GM12878 (cell line): ENCODE data around the gene AHR. TPM values are rescaled to one million over a fixed set of nuclear protein-coding genes. Genes with fewer than 3 reads are reported as not detected.

Source experiments
- ATAC-seq: fragments of 200-7000 bp; cut with Tn5 transposase; 3 replicates; pipeline ENCODE4 v1.9.1; 2020; ENCODE audit warnings: mild to moderate bottlenecking, moderate library complexity
- BruUV-seq: library from RNA; stranded (reverse); fragments of 400-500 nt; replicated peaks from 2 replicates; lab custom pipeline; 2021; lab: Mats Ljungman, UMichigan
- CTCF ChIA-PET: fragments of 300-600 bp; sonication (Branson Sonifier 250); formaldehyde crosslinking; extraction: SDS; loops from one replicate; lab custom pipeline; 2021; ENCODE audit warnings: inconsistent platforms; lab: Yijun Ruan, JAX
- POLR2A ChIA-PET: fragments of 350-600 bp; formaldehyde crosslinking; extraction: SDS; loops from one replicate; lab custom pipeline; 2021; ENCODE audit warnings: inconsistent platforms; lab: Charles Lee
- RAD21 ChIA-PET: fragments of 300-600 bp; sonication (Branson Sonifier 250); formaldehyde crosslinking; loops from one replicate; lab custom pipeline; 2023; ENCODE audit warnings: antibody characterized with exemption; ENCODE audit not compliant: unreplicated experiment; lab: Charles Lee
- SMC1A ChIA-PET: fragments of 300-600 bp; sonication (Branson Sonifier 250); formaldehyde crosslinking; loops from one replicate; lab custom pipeline; 2023; ENCODE audit not compliant: unreplicated experiment, uncharacterized antibody; lab: Charles Lee
- DNase-seq: peaks from one replicate; pipeline ENCODE4 v3.0.0-alpha.2; 2011; ENCODE audit warnings: low read depth, low spot score
- FAIRE-seq: peaks from 3 replicates; lab custom pipeline; 2011; peaks lifted over from hg19 to GRCh38; lab: Jason Lieb, UNC
- H2AFZ ChIP-seq: 2 replicates; pipeline ENCODE4 v1.6.0; 2011; ENCODE audit warnings: low read depth, low read length, control low read depth; ENCODE audit not compliant: control insufficient read depth
- H3K27ac ChIP-seq: 2 replicates; pipeline ENCODE4 v1.5.1; 2011; ENCODE audit warnings: control low read depth; ENCODE audit not compliant: control insufficient read depth, insufficient read depth
- H3K27me3 ChIP-seq, 2 experiments: replicated peaks in 1 of 2; 2 replicates each; pipeline versions ENCODE4 v1.6.0 to v1.6.1; 2011; ENCODE audit warnings: low read length in 1 of 2; ENCODE audit not compliant: control insufficient read depth in 2 of 2, insufficient read depth in 2 of 2
- H3K36me3 ChIP-seq, 2 experiments: 2 replicates each; pipeline ENCODE4 v1.5.1; 2011; ENCODE audit warnings: low read length in 1 of 2; ENCODE audit not compliant: control insufficient read depth in 2 of 2, insufficient read depth in 2 of 2
- H3K4me1 ChIP-seq: 2 replicates; pipeline ENCODE4 v1.6.1; 2011; ENCODE audit warnings: mild to moderate bottlenecking, low read length, moderate library complexity, mixed read lengths; ENCODE audit not compliant: control insufficient read depth, insufficient read depth
- H3K4me2 ChIP-seq: 2 replicates; pipeline ENCODE4 v1.6.0; 2011; ENCODE audit warnings: control low read depth; ENCODE audit not compliant: control insufficient read depth, insufficient read depth
- H3K4me3 ChIP-seq: fragments of 200-600 bp; sonication (generic); 2 replicates; pipeline ENCODE4 v1.5.1; 2016
- H3K79me2 ChIP-seq: 2 replicates; pipeline ENCODE4 v1.6.0; 2011; ENCODE audit warnings: low read length; ENCODE audit not compliant: control insufficient read depth, insufficient read depth
- H3K9ac ChIP-seq: 2 replicates; pipeline ENCODE4 v1.8.0; 2011; ENCODE audit warnings: low read length, control low read depth, mixed read lengths; ENCODE audit not compliant: control insufficient read depth, insufficient read depth
- H3K9me3 ChIP-seq: replicated peaks from 3 replicates; pipeline ENCODE4 v1.5.1; 2011; ENCODE audit warnings: mild to moderate bottlenecking, low read length; ENCODE audit not compliant: control insufficient read depth, insufficient read depth
- H4K20me1 ChIP-seq: 2 replicates; pipeline ENCODE4 v1.6.0; 2011; ENCODE audit not compliant: control insufficient read depth, insufficient read depth
- BRCA1 ChIP-seq: IDR thresholded peaks from 2 replicates; pipeline ENCODE4 v1.6.1; 2011; ENCODE audit warnings: low read depth, low read length, improper control_type of control experiment
- SMARCA5 ChIP-seq: fragments of 450-650 bp; IDR thresholded peaks from 2 replicates; pipeline ENCODE4 v1.6.1; 2017; ENCODE audit warnings: mild to moderate bottlenecking
- SPI1 ChIP-seq: IDR thresholded peaks from 2 replicates; pipeline ENCODE4 v1.6.1; 2011; ENCODE audit warnings: low read depth, mild to moderate bottlenecking, low read length, moderate library complexity, borderline replicate concordance; ENCODE audit not compliant: insufficient read depth
- ZNF207 ChIP-seq: fragments of 450-650 bp; IDR thresholded peaks from 2 replicates; pipeline ENCODE4 v1.6.1; 2014; ENCODE audit warnings: antibody characterized with exemption, mild to moderate bottlenecking, borderline replicate concordance
- WGBS: methylation state at CpG from one replicate; pipeline ENCODE4 v1.1.6; 2016; ENCODE audit warnings: low lambda C conversion rate; ENCODE audit not compliant: insufficient replicate concordance, insufficient coverage; ENCODE audit errors: missing lambda C conversion rate; 5-methylcytosine and 5-hydroxymethylcytosine counted together
- in situ Hi-C: fragments of 300-500 bp; cut with MboI; formaldehyde crosslinking; loops from 9 replicates; pipeline ENCODE4 v1.14.3; 2018; ENCODE audit warnings: mixed read lengths
- intact Hi-C: fragments of 100-400 bp; cut with micrococcal nuclease; formaldehyde crosslinking; loops from one replicate; pipeline ENCODE4 v1.14.2; 2022; ENCODE audit not compliant: unreplicated experiment
- polyA plus RNA-seq, 11 experiments: library from polyadenylated mRNA; depleted of rRNA in 4 of 11; unstranded in 6 of 11; stranded (reverse) in 5 of 11; fragments of >200 nt; fragmentation: Nextera tagmentation in 4 of 11; fragmentation: Illumina TruSeq in 1 of 11; extraction: Ambion mirVana in 4 of 11; extraction: Trizol in 1 of 11; gene quantifications; 1 replicate in 1 of 11; 2 replicates in 10 of 11; pipeline versions ENCODE4 v1.2.1 to v1.2.3, GENCODE V29; 2011 to 2016; ENCODE audit warnings: inconsistent platforms in 2 of 11, missing spikeins in 2 of 11, low read depth in 1 of 11
- total RNA-seq, 4 experiments: library from RNA; depleted of rRNA in 3 of 4; stranded (reverse); fragments of >200 nt in 3 of 4; fragmentation: Illumina TruSeq in 1 of 4; extraction: Trizol in 1 of 4; gene quantifications; 2 replicates each; pipeline versions ENCODE4 v1.2.1 to v1.2.3, GENCODE V29; 2013 to 2021
- TF ChIP-seq, protein P1 (sequence below): fragments of 450-650 bp; IDR thresholded peaks from 2 replicates; pipeline ENCODE4 v1.6.1; 2017; ENCODE audit warnings: mild to moderate bottlenecking, moderate library complexity
- TF ChIP-seq, protein P2 (sequence below): fragments of 450-650 bp; IDR thresholded peaks from 2 replicates; pipeline ENCODE4 v1.6.1; 2016; ENCODE audit warnings: mild to moderate bottlenecking
- TF ChIP-seq, protein P3 (sequence below): IDR thresholded peaks from 2 replicates; pipeline ENCODE4 v1.6.1; 2011; ENCODE audit warnings: mild to moderate bottlenecking, low read depth, low read length, moderate library complexity; ENCODE audit not compliant: insufficient replicate concordance

The AHR gene
- total and polyA plus RNA-seq, 10 of the 15 experiments (the other 5 are each of a cell fraction or from before 2014, with no cell fraction given), result 1.7 to 16.9 (median 4.5) TPM

DNA sequence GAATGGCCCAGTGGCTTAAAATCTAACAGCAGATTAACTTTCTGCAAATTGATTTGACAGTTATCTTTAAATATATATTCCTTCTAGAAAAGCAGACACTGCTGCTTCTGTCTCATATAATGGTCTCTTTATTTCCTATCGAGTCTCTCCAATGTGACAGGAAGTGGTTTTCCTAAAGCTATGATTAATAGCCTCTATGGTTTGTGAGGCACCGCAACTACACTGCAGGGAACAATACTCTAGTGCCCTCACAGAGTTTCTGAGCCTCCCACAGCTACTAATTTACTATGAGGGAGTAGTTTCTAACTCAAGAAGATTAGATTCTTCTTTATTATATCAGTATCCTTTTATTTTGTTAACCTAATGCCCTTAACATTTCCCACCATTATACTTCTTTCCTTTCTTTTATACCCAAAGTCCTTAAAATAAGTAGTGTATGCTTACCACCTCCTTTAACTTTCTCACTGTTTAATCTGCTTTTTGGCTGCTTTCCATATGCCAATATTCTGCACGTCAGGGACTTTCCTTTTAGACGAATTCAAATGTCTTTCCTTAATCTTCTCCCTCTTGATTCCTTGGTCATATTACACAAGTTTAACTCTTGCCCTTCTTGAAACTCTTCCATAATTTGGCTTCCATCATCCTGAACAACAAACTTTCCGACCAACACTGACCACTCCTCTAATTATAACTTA is 23.8 kb upstream of the AHR start:
- TF ChIP-seq, protein P1, sequence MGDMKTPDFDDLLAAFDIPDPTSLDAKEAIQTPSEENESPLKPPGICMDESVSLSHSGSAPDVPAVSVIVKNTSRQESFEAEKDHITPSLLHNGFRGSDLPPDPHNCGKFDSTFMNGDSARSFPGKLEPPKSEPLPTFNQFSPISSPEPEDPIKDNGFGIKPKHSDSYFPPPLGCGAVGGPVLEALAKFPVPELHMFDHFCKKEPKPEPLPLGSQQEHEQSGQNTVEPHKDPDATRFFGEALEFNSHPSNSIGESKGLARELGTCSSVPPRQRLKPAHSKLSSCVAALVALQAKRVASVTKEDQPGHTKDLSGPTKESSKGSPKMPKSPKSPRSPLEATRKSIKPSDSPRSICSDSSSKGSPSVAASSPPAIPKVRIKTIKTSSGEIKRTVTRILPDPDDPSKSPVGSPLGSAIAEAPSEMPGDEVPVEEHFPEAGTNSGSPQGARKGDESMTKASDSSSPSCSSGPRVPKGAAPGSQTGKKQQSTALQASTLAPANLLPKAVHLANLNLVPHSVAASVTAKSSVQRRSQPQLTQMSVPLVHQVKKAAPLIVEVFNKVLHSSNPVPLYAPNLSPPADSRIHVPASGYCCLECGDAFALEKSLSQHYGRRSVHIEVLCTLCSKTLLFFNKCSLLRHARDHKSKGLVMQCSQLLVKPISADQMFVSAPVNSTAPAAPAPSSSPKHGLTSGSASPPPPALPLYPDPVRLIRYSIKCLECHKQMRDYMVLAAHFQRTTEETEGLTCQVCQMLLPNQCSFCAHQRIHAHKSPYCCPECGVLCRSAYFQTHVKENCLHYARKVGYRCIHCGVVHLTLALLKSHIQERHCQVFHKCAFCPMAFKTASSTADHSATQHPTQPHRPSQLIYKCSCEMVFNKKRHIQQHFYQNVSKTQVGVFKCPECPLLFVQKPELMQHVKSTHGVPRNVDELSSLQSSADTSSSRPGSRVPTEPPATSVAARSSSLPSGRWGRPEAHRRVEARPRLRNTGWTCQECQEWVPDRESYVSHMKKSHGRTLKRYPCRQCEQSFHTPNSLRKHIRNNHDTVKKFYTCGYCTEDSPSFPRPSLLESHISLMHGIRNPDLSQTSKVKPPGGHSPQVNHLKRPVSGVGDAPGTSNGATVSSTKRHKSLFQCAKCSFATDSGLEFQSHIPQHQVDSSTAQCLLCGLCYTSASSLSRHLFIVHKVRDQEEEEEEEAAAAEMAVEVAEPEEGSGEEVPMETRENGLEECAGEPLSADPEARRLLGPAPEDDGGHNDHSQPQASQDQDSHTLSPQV, result no peak
- TF ChIP-seq SMARCA5 (no peak), ZNF207 (no peak), BRCA1 (no peak), SPI1 (no peak)
- TF ChIP-seq, protein P2, sequence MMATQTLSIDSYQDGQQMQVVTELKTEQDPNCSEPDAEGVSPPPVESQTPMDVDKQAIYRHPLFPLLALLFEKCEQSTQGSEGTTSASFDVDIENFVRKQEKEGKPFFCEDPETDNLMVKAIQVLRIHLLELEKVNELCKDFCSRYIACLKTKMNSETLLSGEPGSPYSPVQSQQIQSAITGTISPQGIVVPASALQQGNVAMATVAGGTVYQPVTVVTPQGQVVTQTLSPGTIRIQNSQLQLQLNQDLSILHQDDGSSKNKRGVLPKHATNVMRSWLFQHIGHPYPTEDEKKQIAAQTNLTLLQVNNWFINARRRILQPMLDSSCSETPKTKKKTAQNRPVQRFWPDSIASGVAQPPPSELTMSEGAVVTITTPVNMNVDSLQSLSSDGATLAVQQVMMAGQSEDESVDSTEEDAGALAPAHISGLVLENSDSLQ, result no peak
- TF ChIP-seq, protein P3, sequence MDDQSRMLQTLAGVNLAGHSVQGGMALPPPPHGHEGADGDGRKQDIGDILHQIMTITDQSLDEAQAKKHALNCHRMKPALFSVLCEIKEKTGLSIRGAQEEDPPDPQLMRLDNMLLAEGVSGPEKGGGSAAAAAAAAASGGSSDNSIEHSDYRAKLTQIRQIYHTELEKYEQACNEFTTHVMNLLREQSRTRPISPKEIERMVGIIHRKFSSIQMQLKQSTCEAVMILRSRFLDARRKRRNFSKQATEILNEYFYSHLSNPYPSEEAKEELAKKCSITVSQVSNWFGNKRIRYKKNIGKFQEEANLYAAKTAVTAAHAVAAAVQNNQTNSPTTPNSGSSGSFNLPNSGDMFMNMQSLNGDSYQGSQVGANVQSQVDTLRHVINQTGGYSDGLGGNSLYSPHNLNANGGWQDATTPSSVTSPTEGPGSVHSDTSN, result peak; percentile 22
- 40% methylated on average over 5 of the region's 5 CpGs for WGBS
- BruUV-seq, result no TSS peak
- no peak overlapping the region for H3K4me3 ChIP-seq
- H2AFZ ChIP-seq, result no peak overlapping the region
- H3K27ac ChIP-seq, result no peak overlapping the region
- H3K27me3 ChIP-seq, result no peaks in the 10 kb centered on the region
- RAD21 ChIA-PET, result no interaction called here
- no peaks in the 10 kb centered on the region for H4K20me1 ChIP-seq
- in situ Hi-C loops (no loop called here), intact Hi-C loops (no loop called here)
- H3K36me3 ChIP-seq, result no peaks in the 10 kb centered on the region
- H3K9ac ChIP-seq, result no peak overlapping the region
- POLR2A ChIA-PET, result no interaction called here
- no peaks in the 10 kb centered on the region for H3K4me1 ChIP-seq
- SMC1A ChIA-PET, result interaction anchor here (1.3 kb wide), 1 partner anchor 28 kb away, joined by 3 read pairs; no protein-coding TSS in a partner anchor
- DNase-seq (no peak), ATAC-seq (peak; percentile 55), FAIRE-seq (no peak)
- H3K79me2 ChIP-seq, result no peaks in the 10 kb centered on the region
- H3K4me2 ChIP-seq, result no peak overlapping the region
- CTCF ChIA-PET, result no interaction called here
- H3K9me3 ChIP-seq, result peaks cover 11% of the 10 kb centered on the region; the same call in 2 of the 3 replicates
